Transverse colon (tissue), 3 donors: ENCODE results near the gene HK1.

Experiments
- CTCF ChIP-seq, 5 experiments: fragments of 200-600 bp in 3 of 5; fragments of 450-650 bp in 2 of 5; sonication (generic) in 3 of 5; IDR thresholded peaks; 1 replicate in 2 of 5; 2 replicates in 3 of 5; pipeline ENCODE4 v1.5.1; 2016 to 2017; ENCODE audit warnings: antibody characterized with exemption in 5 of 5, inconsistent platforms in 3 of 5, mild to moderate bottlenecking in 2 of 5, moderate library complexity in 1 of 5
- POLR2A ChIP-seq: fragments of 450-650 bp; IDR thresholded peaks from one replicate; pipeline ENCODE4 v1.6.1; 2016; ENCODE audit warnings: antibody characterized with exemption, mild to moderate bottlenecking, moderate library complexity

- TF ChIP-seq CTCF (IDR thresholded peaks at IDR 0.05), result no peak
- TF ChIP-seq POLR2A, result no peak
Measured at GRCh38 chr10:69360485-69361302, 82.4 kb downstream of the HK1 start.
